D721Med (cell line): ENCODE data around the gene PCIF1.
"Not testable (repeated sequence)": the region's sequence is repeated elsewhere in the genome, so short reads cannot be mapped to it uniquely, and the experiment has no call there.

Experiments used
- DNase-seq: peaks from one replicate; pipeline ENCODE4 v3.0.0; 2011; ENCODE audit warnings: low spot score; ENCODE audit not compliant: insufficient read length
- FAIRE-seq: peaks from 2 replicates; lab custom pipeline; 2011; peaks lifted over from hg19 to GRCh38; lab: Jason Lieb, UNC
- CTCF ChIP-seq: IDR thresholded peaks from 2 replicates; pipeline ENCODE4 v1.5.1; 2012; ENCODE audit warnings: mild to moderate bottlenecking, control low read depth; ENCODE audit not compliant: insufficient read depth; ENCODE audit errors: missing control alignments

The PCIF1 gene

GRCh38 chr20:45920462-45921336 is 13.8 kb upstream of the PCIF1 start:
- TF ChIP-seq CTCF, result no peak
- no peak for FAIRE-seq
- DNase-seq, result no peak

GRCh38 chr20:45921337-45922189 is 12.9 kb upstream of the PCIF1 start:
- DNase-seq (no peak), FAIRE-seq (no peak)
- no peak for TF ChIP-seq CTCF

GRCh38 chr20:45924391-45925261 is 9.9 kb upstream of the PCIF1 start:
- no peak for TF ChIP-seq CTCF
- DNase-seq (no peak), FAIRE-seq (no peak)

- DNase-seq, result no peak
- TF ChIP-seq CTCF, result no peak
- no peak for FAIRE-seq
Observed at GRCh38 chr20:45925821-45926506, 8.5 kb upstream of the PCIF1 start.

- DNase-seq (no peak), FAIRE-seq (no peak)
- no peak for TF ChIP-seq CTCF
Observed at GRCh38 chr20:45926731-45927070, 7.8 kb upstream of the PCIF1 start.

GRCh38 chr20:45927071-45927878 is 7.2 kb upstream of the PCIF1 start:
- no peak for FAIRE-seq
- TF ChIP-seq CTCF, result no peak
- DNase-seq, result no peak

- DNase-seq, FAIRE-seq: not testable (repeated sequence)
Observed at GRCh38 chr20:45931680-45932079, 2.8 kb upstream of the PCIF1 start.
